HG03571 (cell line): ENCODE data around the gene B3GALT5.

ENCODE experiments used
- ATAC-seq: cut with Tn5 transposase; IDR thresholded peaks from one replicate; pipeline ENCODE4 v1.9.1; 2021; ENCODE audit not compliant: unreplicated experiment

B3GALT5 gene

GRCh38 chr21:39690454-39690853 is 77.7 kb downstream of the B3GALT5 start:
- ATAC-seq = no peak

- no peak for ATAC-seq
These were observed 82.0 kb downstream of the B3GALT5 start for GRCh38 chr21:39694750-39695149.

GRCh38 chr21:39696196-39696595 is 83.5 kb downstream of the B3GALT5 start:
- ATAC-seq = no peak

GRCh38 chr21:39696618-39697017 is 83.9 kb downstream of the B3GALT5 start:
- ATAC-seq = no peak

GRCh38 chr21:39700318-39700717 is 87.6 kb downstream of the B3GALT5 start:
- no peak for ATAC-seq

GRCh38 chr21:39703578-39703977 is 90.8 kb downstream of the B3GALT5 start:
- no peak for ATAC-seq

- ATAC-seq = no peak
These were observed 93.1 kb downstream of the B3GALT5 start for GRCh38 chr21:39705849-39706248.

GRCh38 chr21:39707316-39707715 is 94.6 kb downstream of the B3GALT5 start:
- ATAC-seq = no peak

- ATAC-seq = no peak
These were observed 98.1 kb downstream of the B3GALT5 start for GRCh38 chr21:39710866-39711265.

GRCh38 chr21:39712273-39712672 is 99.5 kb downstream of the B3GALT5 start:
- no peak for ATAC-seq

- ATAC-seq = no peak
These were observed 100.2 kb downstream of the B3GALT5 start for GRCh38 chr21:39712976-39713375.

- no peak for ATAC-seq
These were observed 101.2 kb downstream of the B3GALT5 start for GRCh38 chr21:39713905-39714304.

- no peak for ATAC-seq
These were observed 101.6 kb downstream of the B3GALT5 start for GRCh38 chr21:39714331-39714730.

- no peak for ATAC-seq
These were observed 103.2 kb downstream of the B3GALT5 start for GRCh38 chr21:39715804-39716397.

GRCh38 chr21:39720126-39720778 is 107.5 kb downstream of the B3GALT5 start:
- ATAC-seq = no peak

- ATAC-seq = no peak
These were observed 109.1 kb downstream of the B3GALT5 start for GRCh38 chr21:39721885-39722284.
